Endothelial cell (in vitro differentiated cells): Measurements from ENCODE around the gene RIPOR3. TPM values are rescaled to one million over a fixed set of nuclear protein-coding genes. Genes with fewer than 3 reads are reported as not detected.
"Not testable (repeated sequence)": the region's sequence is repeated elsewhere in the genome, so short reads cannot be mapped to it uniquely, and the experiment has no call there.

Experiments
- DNase-seq: peaks from one replicate; pipeline ENCODE4 v3.0.0; 2021; ENCODE audit warnings: low spot score
- H3K27ac Mint-ChIP-seq: one replicate; pipeline ENCODE4 v1.8.0; 2021; ENCODE audit warnings: mixed read lengths, inconsistent platforms; ENCODE audit not compliant: unreplicated experiment
- H3K27me3 Mint-ChIP-seq: one replicate; pipeline ENCODE4 v1.8.0; 2021; ENCODE audit warnings: mild to moderate bottlenecking, moderate library complexity, mixed read lengths, inconsistent platforms; ENCODE audit not compliant: unreplicated experiment
- H3K36me3 Mint-ChIP-seq: one replicate; pipeline ENCODE4 v1.8.0; 2021; ENCODE audit warnings: mild to moderate bottlenecking, low read depth, mixed read lengths, inconsistent platforms; ENCODE audit not compliant: unreplicated experiment
- H3K4me1 Mint-ChIP-seq: one replicate; pipeline ENCODE4 v1.8.0; 2021; ENCODE audit warnings: mild to moderate bottlenecking, mixed read lengths, inconsistent platforms; ENCODE audit not compliant: unreplicated experiment
- H3K4me3 Mint-ChIP-seq: one replicate; pipeline ENCODE4 v1.8.0; 2021; ENCODE audit warnings: mild to moderate bottlenecking, mixed read lengths, inconsistent platforms; ENCODE audit not compliant: unreplicated experiment
- H3K9me3 Mint-ChIP-seq: one replicate; pipeline ENCODE4 v1.8.0; 2021; ENCODE audit warnings: mixed read lengths, inconsistent platforms; ENCODE audit not compliant: unreplicated experiment
- CTCF ChIP-seq: fragments of 200-600 bp; sonication (generic); IDR thresholded peaks from one replicate; pipeline ENCODE4 v1.5.0; 2021; ENCODE audit warnings: antibody characterized with exemption; ENCODE audit not compliant: unreplicated experiment
- total RNA-seq: library from RNA; stranded (reverse); fragmentation: NEBNext Ultra II Directional; extraction: Animal tissue kit (Norgen Biotek cat#: 25700); gene quantifications from one replicate; pipeline ENCODE4 v1.2.1, GENCODE V29; 2021; ENCODE audit not compliant: unreplicated experiment

Gene RIPOR3
- total RNA-seq, 1 donor from 2014 or later = 11.2 TPM

DNA sequence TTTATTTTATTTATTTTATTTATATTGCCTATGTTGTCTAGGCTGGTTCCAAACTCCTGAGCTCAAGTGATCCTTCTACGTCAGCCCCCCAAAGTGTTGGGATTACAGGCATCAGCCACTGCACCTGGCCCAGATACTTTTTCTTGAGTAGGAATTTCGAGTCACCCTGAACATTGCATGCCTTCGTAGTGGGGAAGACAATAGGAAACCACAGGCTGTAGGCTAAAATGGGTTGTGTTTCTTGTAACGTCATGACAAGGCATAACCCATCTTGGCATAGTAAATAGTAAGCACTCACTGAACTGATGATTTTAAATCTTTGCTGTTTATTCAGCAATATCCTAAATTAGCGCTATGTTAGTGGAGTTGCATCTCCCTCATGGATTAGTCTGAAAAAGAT is 146.2 kb downstream of the RIPOR3 start:
- H3K9me3 Mint-ChIP-seq = no peaks in the 10 kb centered on the region
- no peak overlapping the region for H3K27ac Mint-ChIP-seq
- no peak for DNase-seq
- no peak overlapping the region for H3K4me3 Mint-ChIP-seq
- no peaks in the 10 kb centered on the region for H3K27me3 Mint-ChIP-seq
- no peak for TF ChIP-seq CTCF
- H3K4me1 Mint-ChIP-seq = peaks cover 23% of the 10 kb centered on the region
- H3K36me3 Mint-ChIP-seq = peaks cover 3% of the 10 kb centered on the region

GRCh38 chr20:50543326-50543725 is 148.0 kb downstream of the RIPOR3 start:
- Mint-ChIP-seq H3K27ac (no peak overlapping the region), H3K4me3 (peak overlapping the region; percentile 12), H3K4me1 (peaks cover 20% of the 10 kb centered on the region), H3K9me3 (no peaks in the 10 kb centered on the region), H3K27me3 (no peaks in the 10 kb centered on the region), H3K36me3 (peaks cover 3% of the 10 kb centered on the region)
- TF ChIP-seq CTCF = no peak
- no peak for DNase-seq

GRCh38 chr20:50541606-50542041 is 149.7 kb downstream of the RIPOR3 start:
- Mint-ChIP-seq H3K36me3 (peaks cover 3% of the 10 kb centered on the region), H3K27me3 (no peaks in the 10 kb centered on the region), H3K4me1 (peaks cover 20% of the 10 kb centered on the region), H3K9me3 (no peaks in the 10 kb centered on the region), H3K27ac (no peak overlapping the region), H3K4me3 (no peak overlapping the region)
- TF ChIP-seq CTCF = no peak
- DNase-seq = no peak

DNA sequence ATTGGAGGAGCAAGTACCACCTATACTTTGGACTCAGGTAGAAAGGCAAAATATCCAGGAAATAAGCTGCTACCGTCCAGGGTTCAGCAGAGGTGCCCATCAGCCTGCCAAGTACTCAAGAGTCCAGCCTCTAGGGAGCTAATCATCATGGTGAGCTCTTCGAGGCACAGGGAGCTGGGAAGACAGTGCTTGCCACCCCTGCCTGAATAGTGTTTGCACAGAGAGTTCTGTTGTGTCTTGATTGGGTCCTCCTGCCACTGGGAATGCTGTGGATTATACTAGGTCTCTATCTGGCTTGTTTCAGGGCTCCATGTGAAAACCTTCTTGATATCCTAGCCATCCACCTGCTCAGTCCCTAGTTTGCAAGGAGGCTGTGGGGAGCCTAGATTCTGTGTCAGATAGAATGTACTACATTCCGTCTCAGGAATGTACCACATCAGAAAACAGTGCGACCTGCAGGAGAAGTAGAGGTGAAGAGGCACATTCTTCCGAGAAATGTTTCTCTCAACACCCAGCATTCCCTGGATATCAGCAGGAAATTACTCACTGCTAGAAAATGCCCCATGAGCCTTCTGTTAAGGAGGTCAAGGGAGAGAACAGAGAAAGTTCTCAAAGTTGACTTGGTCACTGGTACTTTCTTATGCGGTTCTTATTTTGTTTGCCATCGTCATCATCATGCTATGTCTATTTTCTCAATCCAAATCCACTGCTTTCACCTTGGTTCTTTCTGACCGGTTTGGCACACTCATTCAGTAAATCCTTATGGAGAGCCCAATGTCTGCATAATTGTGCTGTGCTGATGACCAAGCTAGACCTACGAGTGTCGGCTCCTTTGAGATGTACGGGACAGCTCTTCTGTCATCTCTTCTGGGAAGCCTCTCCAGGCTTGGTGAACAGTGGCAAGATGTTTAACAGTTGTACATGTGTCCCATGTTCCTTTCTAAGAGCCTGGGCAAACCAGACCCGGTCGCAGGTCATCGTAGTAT is 150.4 kb downstream of the RIPOR3 start:
- no peaks in the 10 kb centered on the region for H3K9me3 Mint-ChIP-seq
- H3K27ac Mint-ChIP-seq = no peak overlapping the region
- no peaks in the 10 kb centered on the region for H3K27me3 Mint-ChIP-seq
- H3K4me3 Mint-ChIP-seq = no peak overlapping the region
- peaks cover 3% of the 10 kb centered on the region for H3K36me3 Mint-ChIP-seq
- TF ChIP-seq CTCF = no peak
- no peak for DNase-seq
- H3K4me1 Mint-ChIP-seq = peaks cover 17% of the 10 kb centered on the region

DNA sequence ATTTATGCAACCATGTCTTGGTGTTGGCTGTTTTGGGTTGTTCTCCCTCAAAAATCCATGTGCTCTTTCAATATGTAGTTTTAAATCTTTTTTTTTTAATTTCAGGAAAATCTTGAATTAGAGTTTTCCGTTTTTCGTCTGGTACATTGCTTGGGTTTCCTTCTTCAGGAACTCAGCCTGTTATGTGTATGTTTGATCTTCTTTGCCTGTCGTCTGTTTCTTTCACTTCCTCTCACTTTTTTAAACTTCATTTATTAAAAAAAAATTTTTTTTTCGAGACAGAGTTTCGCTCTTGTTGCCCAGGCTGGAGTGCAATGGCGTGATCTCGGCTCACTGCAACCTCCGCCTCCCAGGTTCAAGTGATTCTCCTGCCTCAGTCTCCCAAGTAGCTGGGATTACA is 151.5 kb downstream of the RIPOR3 start:
- not testable (repeated sequence) for H3K36me3 Mint-ChIP-seq, H3K9me3 Mint-ChIP-seq, DNase-seq, H3K27me3 Mint-ChIP-seq, H3K27ac Mint-ChIP-seq, H3K4me3 Mint-ChIP-seq
- peaks cover 17% of the 10 kb centered on the region for H3K4me1 Mint-ChIP-seq
